ENCODE results near the gene CTBP2.

GRCh38 chr10:125024497-125025234 lies 135.7 kb downstream of the CTBP2 start:
- TF ChIP-seq TAF1 (IDR thresholded peaks at IDR 0.05; ENCODE audit: low read depth), result no peak
- TF ChIP-seq, protein P1, sequence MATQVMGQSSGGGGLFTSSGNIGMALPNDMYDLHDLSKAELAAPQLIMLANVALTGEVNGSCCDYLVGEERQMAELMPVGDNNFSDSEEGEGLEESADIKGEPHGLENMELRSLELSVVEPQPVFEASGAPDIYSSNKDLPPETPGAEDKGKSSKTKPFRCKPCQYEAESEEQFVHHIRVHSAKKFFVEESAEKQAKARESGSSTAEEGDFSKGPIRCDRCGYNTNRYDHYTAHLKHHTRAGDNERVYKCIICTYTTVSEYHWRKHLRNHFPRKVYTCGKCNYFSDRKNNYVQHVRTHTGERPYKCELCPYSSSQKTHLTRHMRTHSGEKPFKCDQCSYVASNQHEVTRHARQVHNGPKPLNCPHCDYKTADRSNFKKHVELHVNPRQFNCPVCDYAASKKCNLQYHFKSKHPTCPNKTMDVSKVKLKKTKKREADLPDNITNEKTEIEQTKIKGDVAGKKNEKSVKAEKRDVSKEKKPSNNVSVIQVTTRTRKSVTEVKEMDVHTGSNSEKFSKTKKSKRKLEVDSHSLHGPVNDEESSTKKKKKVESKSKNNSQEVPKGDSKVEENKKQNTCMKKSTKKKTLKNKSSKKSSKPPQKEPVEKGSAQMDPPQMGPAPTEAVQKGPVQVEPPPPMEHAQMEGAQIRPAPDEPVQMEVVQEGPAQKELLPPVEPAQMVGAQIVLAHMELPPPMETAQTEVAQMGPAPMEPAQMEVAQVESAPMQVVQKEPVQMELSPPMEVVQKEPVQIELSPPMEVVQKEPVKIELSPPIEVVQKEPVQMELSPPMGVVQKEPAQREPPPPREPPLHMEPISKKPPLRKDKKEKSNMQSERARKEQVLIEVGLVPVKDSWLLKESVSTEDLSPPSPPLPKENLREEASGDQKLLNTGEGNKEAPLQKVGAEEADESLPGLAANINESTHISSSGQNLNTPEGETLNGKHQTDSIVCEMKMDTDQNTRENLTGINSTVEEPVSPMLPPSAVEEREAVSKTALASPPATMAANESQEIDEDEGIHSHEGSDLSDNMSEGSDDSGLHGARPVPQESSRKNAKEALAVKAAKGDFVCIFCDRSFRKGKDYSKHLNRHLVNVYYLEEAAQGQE (IDR thresholded peaks at IDR 0.05; ENCODE audit: low read depth), result no peak
- TF ChIP-seq CEBPB (IDR thresholded peaks at IDR 0.05), result no peak
- TF ChIP-seq RAD21 (IDR thresholded peaks at IDR 0.05; ENCODE audit: low read depth), result no peak
- no peak for TF ChIP-seq MAX (IDR thresholded peaks at IDR 0.05)

Measured in Ishikawa (cell line).